AML-193 (cell line): ENCODE results near the gene SPDL1.

Source experiments
- DNase-seq, 2 experiments: peaks; one replicate each; lab custom pipeline; 2025; lab: John Stamatoyannopoulos, UW

Gene SPDL1, protein sequence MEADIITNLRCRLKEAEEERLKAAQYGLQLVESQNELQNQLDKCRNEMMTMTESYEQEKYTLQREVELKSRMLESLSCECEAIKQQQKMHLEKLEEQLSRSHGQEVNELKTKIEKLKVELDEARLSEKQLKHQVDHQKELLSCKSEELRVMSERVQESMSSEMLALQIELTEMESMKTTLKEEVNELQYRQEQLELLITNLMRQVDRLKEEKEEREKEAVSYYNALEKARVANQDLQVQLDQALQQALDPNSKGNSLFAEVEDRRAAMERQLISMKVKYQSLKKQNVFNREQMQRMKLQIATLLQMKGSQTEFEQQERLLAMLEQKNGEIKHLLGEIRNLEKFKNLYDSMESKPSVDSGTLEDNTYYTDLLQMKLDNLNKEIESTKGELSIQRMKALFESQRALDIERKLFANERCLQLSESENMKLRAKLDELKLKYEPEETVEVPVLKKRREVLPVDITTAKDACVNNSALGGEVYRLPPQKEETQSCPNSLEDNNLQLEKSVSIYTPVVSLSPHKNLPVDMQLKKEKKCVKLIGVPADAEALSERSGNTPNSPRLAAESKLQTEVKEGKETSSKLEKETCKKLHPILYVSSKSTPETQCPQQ

DNA sequence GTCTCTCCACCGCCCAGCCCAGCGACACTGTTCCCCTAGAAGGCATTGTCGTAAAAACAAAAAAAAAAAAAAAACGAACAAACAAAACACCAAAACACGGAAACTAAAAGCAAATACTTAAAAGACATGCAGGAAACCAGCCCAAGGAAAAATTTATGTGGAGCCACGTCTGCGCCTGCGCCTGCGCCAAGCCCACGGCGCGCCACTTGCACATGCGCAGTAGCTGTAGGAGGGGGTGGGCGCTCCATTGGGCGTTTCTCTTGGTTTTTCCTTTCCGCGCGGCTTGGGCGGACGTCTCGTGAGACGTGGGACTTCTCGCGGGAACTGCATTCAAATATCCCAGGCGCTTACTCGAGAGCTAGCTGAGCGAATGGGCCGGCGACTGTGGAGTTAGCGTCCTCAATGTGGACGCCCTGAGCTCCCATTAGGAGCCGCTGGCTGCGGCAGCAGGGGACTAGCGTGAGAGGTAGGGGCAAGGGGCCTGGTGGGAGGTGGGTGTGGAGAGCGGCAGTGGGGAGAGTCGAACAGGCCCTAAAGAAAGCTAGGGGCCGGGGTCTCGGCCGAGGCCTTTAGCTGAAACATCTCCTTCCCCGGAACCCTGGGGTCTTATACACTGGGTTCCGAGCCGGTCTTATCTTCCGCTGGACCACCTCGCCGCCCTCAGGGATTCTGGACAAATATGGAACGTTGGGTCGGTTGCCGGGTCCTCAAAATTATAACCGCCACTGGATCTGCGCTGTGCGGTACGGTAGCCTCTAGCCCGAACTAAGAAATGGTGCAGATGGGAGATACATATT is at the start of gene SPDL1:
SPDL1 (plus strand) TSS at position 350 of the 797 bp plus-strand sequence. CDS start 4,644 bp downstream, outside the sequence.
- DNase-seq: peak; percentile 90 to 91

GRCh38 chr5:169534311-169534880 is 49.2 kb upstream of the SPDL1 start:
- DNase-seq: no peak

GRCh38 chr5:169534939-169535338 is 48.6 kb upstream of the SPDL1 start:
- no peak for DNase-seq

GRCh38 chr5:169538944-169539343 is 44.6 kb upstream of the SPDL1 start:
- no peak for DNase-seq

DNA sequence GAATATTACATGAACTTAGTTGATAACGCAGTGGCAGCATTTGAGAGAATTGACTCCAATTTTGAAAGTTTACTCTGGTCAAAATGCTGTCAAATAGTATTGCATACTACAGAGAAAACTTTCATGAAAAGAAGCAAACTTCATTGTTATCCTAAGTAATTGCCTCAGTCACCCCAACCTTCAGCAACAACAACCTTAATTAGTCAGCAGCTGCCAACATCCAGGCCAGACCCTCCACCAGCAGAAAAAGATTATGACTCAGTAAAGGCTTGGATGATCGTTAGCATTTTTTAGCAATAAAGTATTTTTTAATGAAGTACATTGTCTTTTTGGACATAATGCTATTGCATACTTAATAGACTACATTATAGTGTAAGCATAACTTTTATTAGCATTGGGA is 40.8 kb upstream of the SPDL1 start:
- no peak for DNase-seq

GRCh38 chr5:169544264-169544950 is 39.2 kb upstream of the SPDL1 start:
- DNase-seq: no peak

- DNase-seq: no peak
Observed at GRCh38 chr5:169545762-169546161, 37.8 kb upstream of the SPDL1 start.

- DNase-seq: no peak
Observed at GRCh38 chr5:169546346-169546745, 37.2 kb upstream of the SPDL1 start.

GRCh38 chr5:169547508-169547907 is 36.1 kb upstream of the SPDL1 start:
- no peak for DNase-seq

- no peak for DNase-seq
Observed at GRCh38 chr5:169548315-169548714, 35.3 kb upstream of the SPDL1 start.

DNA sequence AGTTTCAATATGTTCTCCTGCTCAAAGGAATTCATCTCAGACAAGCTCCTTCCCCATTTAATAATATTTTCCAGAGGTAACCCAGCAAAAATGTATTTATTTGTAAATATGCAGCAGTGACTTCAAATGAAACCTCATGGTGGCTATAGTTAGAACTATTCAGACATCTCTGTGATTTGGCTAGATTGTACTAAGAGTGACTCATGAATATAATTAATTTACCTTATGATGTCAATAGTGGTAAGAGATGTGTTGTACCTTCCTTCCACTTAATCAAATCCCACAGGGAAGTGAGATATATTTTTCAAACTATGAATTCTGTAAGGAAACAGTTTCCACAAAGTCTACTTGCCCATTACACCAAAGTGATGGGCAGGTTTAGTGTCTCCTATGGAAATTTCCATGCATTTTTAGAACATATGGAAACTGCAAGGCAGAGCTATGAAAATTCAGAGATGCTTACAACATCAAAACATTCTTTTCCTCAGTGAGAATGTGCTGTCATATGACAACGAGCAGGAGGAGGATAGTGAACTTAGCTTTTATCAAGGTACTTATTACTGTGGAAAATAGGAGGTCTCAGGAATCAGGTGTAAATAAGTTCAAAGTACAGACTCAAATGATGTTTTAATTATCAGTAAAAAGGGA is 34.0 kb upstream of the SPDL1 start:
- no peak for DNase-seq

DNA sequence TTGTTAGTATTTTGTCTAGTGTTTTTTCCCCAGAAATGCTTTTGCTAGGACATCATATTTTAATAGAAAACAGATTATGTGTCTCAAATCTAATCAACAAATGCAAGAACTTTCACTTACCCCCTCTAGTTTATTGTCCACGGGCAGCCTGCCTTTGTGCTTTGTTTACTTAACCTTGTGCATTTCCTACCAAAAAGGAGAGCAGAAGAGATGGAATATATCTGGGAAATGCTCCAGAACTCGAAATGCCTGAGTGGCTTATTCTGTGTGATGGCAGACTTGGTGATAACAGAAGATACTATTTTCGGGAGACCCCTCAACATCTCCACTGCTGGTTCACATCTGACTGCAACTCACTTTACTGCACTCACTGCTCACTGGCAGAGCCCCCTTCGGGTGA is 33.3 kb upstream of the SPDL1 start:
- no peak for DNase-seq

DNA sequence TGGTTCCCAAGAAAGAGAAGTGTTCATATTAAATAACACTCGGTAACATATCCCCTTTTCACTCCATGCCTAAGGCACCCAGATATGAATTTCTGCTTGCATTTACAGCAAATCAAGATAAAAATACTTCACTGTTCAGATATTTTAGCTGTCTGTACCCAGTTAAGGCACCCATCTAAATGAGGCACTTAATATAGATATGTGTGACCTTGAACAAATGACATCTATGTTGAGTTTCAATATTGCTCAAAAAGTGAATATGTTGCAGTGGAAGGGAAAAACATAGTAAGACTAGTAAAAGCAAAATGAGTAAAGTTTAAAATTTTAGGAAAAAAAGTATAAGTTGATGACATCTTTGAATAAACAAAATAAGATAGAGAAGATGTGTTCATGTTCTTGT is 32.4 kb upstream of the SPDL1 start:
- DNase-seq: no peak

GRCh38 chr5:169551696-169552095 is 31.9 kb upstream of the SPDL1 start:
- DNase-seq: no peak

DNA sequence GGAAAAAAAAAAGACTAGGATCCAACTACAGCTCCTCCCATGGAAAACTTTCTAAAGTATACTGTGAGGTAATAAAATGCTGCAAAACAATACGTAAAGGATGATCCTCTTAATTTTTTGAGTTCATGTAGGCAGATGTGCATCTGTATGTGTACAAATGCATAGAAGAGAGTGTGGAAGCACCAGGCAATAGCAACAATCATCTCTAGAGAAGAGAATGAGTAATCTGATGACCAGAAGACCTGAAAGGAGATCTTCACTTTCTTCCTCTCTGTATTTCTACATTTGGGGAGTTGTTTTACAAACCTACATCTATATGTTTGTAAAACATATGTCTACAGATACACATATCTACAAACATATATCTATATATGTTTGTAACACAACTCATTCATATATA is 29.3 kb upstream of the SPDL1 start:
- DNase-seq: no peak

DNA sequence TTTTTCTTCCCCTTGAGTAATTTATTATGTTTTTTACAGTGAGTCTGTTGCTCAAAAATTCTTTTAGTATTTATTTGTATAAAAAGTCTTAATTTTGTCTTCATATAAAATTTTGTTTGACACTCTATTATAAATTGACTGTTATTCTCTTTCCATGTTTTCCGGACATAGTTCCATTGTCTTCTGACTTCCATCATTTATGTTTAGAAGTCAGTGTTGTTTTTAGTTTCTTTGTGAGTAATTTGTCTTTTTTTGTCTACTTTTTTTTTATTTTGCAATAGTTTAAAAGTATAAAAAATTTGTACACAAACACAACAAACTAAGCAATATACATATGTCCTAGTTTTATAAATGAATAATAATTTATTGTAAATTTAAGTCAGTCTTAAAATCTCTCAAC is 25.7 kb upstream of the SPDL1 start:
- no peak for DNase-seq

DNA sequence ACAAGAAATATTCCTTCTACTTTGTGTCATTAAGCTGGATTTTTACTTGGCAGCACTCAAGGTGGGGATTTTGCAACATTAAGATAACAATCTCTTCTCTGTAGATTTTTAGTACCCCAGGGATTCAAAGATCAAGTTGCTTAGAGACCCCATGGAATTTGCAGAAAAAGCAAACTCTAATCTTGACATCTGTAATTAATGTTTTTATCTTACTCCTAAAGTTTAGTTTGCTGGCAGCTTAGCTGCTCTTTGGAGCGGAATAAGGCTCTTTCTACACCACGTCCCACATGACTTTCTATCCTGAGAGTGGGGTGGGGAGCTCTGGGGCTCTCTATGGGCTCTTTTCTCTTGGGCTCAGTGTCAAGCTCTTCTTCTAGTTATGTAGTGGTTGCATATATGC is 21.7 kb upstream of the SPDL1 start:
- no peak for DNase-seq

DNA sequence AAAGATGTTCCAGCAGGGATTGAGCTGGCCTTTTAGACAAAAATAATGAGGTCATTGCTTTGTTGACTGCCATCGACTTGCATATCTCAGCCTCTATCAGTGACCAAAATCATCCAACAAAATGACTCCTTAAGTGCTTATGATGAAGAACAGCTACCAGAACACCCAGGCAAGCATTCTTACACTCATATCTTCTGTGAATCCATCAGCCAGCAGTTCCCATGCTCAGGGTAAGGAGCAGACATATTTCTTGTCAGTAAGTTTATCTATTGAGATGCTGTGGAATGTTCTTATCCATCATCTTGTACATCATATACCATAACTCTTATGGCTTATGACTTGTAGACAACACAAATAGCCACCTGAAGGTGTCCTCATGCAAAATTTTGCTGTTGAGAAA is 20.2 kb upstream of the SPDL1 start:
- DNase-seq: no peak

GRCh38 chr5:169566202-169566601 is 17.4 kb upstream of the SPDL1 start:
- DNase-seq: no peak

DNA sequence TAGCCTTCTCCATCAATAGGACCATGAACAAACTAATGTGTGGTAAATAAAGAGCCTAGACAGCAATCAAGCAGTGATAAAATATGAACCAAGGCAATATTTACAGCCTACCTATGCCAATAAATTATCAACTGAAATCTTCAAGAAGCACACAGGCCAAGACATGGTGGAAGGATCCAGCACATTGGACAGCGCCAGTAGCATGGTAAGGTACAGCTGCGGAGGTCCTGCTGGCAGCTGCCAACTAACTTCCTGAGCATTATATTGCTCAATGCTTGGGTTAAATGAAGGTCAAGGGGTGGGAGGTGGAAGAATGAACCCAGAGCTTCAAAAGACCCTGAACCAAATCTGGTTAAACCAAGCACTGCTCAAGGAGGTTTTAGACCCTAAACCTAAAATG is 16.5 kb upstream of the SPDL1 start:
- DNase-seq: no peak

DNA sequence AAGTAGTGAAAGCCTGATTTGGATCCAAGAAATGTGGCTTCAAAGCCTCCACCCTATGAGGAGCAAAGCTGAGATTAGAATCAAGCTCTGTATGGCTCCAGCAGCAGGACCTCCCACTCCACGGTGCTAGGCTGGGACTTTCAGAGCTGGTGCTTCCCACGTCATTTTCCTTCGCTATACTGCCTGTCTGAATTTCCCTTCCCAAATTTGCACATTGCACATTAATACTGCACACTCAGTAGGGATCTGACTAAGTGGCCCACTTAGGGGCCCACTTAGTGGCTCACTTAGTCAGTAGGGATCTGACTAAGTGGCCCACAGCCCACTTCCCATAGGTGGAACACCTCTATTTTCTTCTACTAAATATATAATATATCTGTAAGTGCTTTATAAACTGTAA is 14.1 kb upstream of the SPDL1 start:
- no peak for DNase-seq
